Activated CD8-positive, alpha-beta memory T cell treated with anti-CD3 and anti-CD28 coated beads for 48 hours (primary cell): ENCODE results near the gene SIGLEC8.

Experiments
- DNase-seq, 3 experiments: peaks; one replicate each; pipeline ENCODE4 v3.0.0-alpha.2; 2020; ENCODE audit warnings: low read depth in 2 of 3, low spot score in 2 of 3

SIGLEC8 gene

GRCh38 chr19:51407511-51408131 lies 50.6 kb downstream of the SIGLEC8 start:
- no peak for DNase-seq

- DNase-seq: no peak
Measured at GRCh38 chr19:51402117-51402516, 56.1 kb downstream of the SIGLEC8 start.
